Endothelial cell of umbilical vein (primary cell): ENCODE measurements around the gene FIGLA. TPM values are rescaled to one million over a fixed set of nuclear protein-coding genes. Genes with fewer than 3 reads are reported as not detected.

ENCODE experiments used
- BruUV-seq: library from RNA; stranded (reverse); fragments of 400-500 nt; replicated peaks from 2 replicates; lab custom pipeline; 2021; lab: Mats Ljungman, UMichigan
- CTCF ChIA-PET: fragments of 300-600, 350-600 bp; sonication (Branson Sonifier 250); formaldehyde crosslinking; loops from one replicate; lab custom pipeline; 2021; ENCODE audit warnings: antibody characterized with exemption, inconsistent platforms; lab: Charles Lee
- POLR2A ChIA-PET: fragments of 300-600, 350-600 bp; sonication (Branson Sonifier 250); formaldehyde crosslinking; loops from one replicate; lab custom pipeline; 2021; ENCODE audit warnings: antibody characterized with exemption, inconsistent platforms; lab: Charles Lee
- DNase-seq: peaks from one replicate; pipeline ENCODE4 v3.0.0-alpha.2; 2011; ENCODE audit warnings: low read depth, low spot score
- FAIRE-seq: peaks from 2 replicates; lab custom pipeline; 2011; peaks lifted over from hg19 to GRCh38; lab: Jason Lieb, UNC
- H2AFZ ChIP-seq: 2 replicates; pipeline ENCODE4 v1.6.0; 2012; ENCODE audit warnings: low read depth, low read length, control low read depth, inconsistent platforms
- H3K27ac ChIP-seq: 2 replicates; pipeline ENCODE4 v1.5.1; 2011; ENCODE audit warnings: low read depth, mild to moderate bottlenecking, control low read depth, low read length, moderate library complexity; ENCODE audit not compliant: insufficient read depth
- H3K27me3 ChIP-seq, 2 experiments: 2 replicates each; pipeline versions ENCODE4 v1.6.0 to v1.6.1; 2011; ENCODE audit warnings: low read length in 2 of 2, mixed read lengths in 1 of 2; ENCODE audit not compliant: control insufficient read depth in 2 of 2, insufficient read depth in 2 of 2
- H3K36me3 ChIP-seq, 2 experiments: 2 replicates in 1 of 2; 3 replicates in 1 of 2; pipeline ENCODE4 v1.5.1; 2011; ENCODE audit warnings: low read length in 2 of 2, mild to moderate bottlenecking in 1 of 2, moderate library complexity in 1 of 2; ENCODE audit not compliant: control insufficient read depth in 2 of 2, insufficient read depth in 2 of 2; ENCODE audit errors: extremely low read depth in 1 of 2
- H3K4me1 ChIP-seq: 3 replicates; pipeline ENCODE4 v1.5.1; 2011; ENCODE audit warnings: mild to moderate bottlenecking, low read length; ENCODE audit not compliant: control insufficient read depth, insufficient read depth; ENCODE audit errors: extremely low read depth
- H3K4me2 ChIP-seq: 2 replicates; pipeline ENCODE4 v1.6.1; 2011; ENCODE audit warnings: low read length, control low read depth, mixed read lengths; ENCODE audit not compliant: insufficient read depth
- H3K4me3 ChIP-seq, 3 experiments: fragments of 200-600 bp in 1 of 3; sonication (generic), shearing (Covaris generic) in 1 of 3; replicated peaks in 1 of 3; 2 replicates each; pipeline ENCODE4 v1.5.1; 2011 to 2016; ENCODE audit warnings: control low read depth in 3 of 3, low read length in 3 of 3, mild to moderate bottlenecking in 2 of 3, inconsistent platforms in 1 of 3, low read depth in 1 of 3, moderate library complexity in 1 of 3; ENCODE audit not compliant: insufficient read depth in 1 of 3
- H3K79me2 ChIP-seq: 2 replicates; pipeline ENCODE4 v1.6.0; 2012; ENCODE audit warnings: low read length, inconsistent platforms; ENCODE audit not compliant: control insufficient read depth, insufficient read depth
- H3K9ac ChIP-seq: replicated peaks from 2 replicates; pipeline ENCODE3; 2011; ENCODE audit warnings: low read length, control low read depth; ENCODE audit not compliant: insufficient read depth; ENCODE audit errors: extremely low read depth
- H3K9me1 ChIP-seq: replicated peaks from 3 replicates; pipeline ENCODE4 v1.6.0; 2011; ENCODE audit warnings: mild to moderate bottlenecking, low read length; ENCODE audit not compliant: control insufficient read depth, insufficient read depth; ENCODE audit errors: extremely low read depth
- H3K9me3 ChIP-seq: replicated peaks from 2 replicates; pipeline ENCODE4 v1.5.1; 2012; ENCODE audit warnings: low read length, inconsistent platforms; ENCODE audit not compliant: control insufficient read depth, insufficient read depth
- H4K20me1 ChIP-seq: replicated peaks from 2 replicates; pipeline ENCODE3; 2011; ENCODE audit warnings: mild to moderate bottlenecking, low read length; ENCODE audit not compliant: control insufficient read depth, insufficient read depth; ENCODE audit errors: extremely low read depth
- EZH2 ChIP-seq: IDR thresholded peaks from 2 replicates; pipeline ENCODE4 v1.6.1; 2012; ENCODE audit warnings: borderline replicate concordance, low read depth, mild to moderate bottlenecking, moderate library complexity, low read length, inconsistent platforms; ENCODE audit not compliant: severe bottlenecking
- FOS ChIP-seq: IDR thresholded peaks from 2 replicates; pipeline ENCODE4 v1.6.1; 2011; ENCODE audit warnings: mild to moderate bottlenecking, low read length, moderate library complexity, borderline replicate concordance; ENCODE audit not compliant: insufficient read depth
- GATA2 ChIP-seq: IDR thresholded peaks from 2 replicates; pipeline ENCODE4 v1.7.0; 2011; ENCODE audit warnings: low read depth, mild to moderate bottlenecking, moderate library complexity, mixed read lengths, low read length; ENCODE audit not compliant: insufficient read length, insufficient read depth
- JUN ChIP-seq: IDR thresholded peaks from 2 replicates; pipeline ENCODE4 v1.6.1; 2011; ENCODE audit warnings: borderline replicate concordance, low read depth; ENCODE audit not compliant: insufficient read length, insufficient read depth
- MYC ChIP-seq: IDR thresholded peaks from one replicate; pipeline ENCODE4 v1.6.1; 2011; ENCODE audit warnings: mild to moderate bottlenecking, low read depth, low read length
- POLR2A ChIP-seq: IDR thresholded peaks from 2 replicates; pipeline ENCODE4 v1.6.1; 2012; ENCODE audit warnings: low read depth, mild to moderate bottlenecking, control low read depth, low read length
- POLR2AphosphoS5 ChIP-seq: IDR thresholded peaks from 2 replicates; pipeline ENCODE4 v1.6.1; 2012; ENCODE audit warnings: low read depth, mild to moderate bottlenecking, control low read depth, low read length, moderate library complexity; ENCODE audit not compliant: insufficient read depth
- dilution Hi-C: fragments of 300-500 bp; cut with MboI; formaldehyde crosslinking; loops from one replicate; pipeline ENCODE4 v1.15.0; 2019; ENCODE audit warnings: low sequenced_read_pairs; ENCODE audit not compliant: extremely low pct_ligation_motif_present
- intact Hi-C: fragments of 100-400 bp; cut with micrococcal nuclease; formaldehyde crosslinking; loops from one replicate; pipeline ENCODE4 v1.10.0; 2022
- polyA plus RNA-seq, 4 experiments: library from polyadenylated mRNA; depleted of rRNA in 3 of 4; stranded (reverse) in 3 of 4; unstranded in 1 of 4; fragments of >200 nt; gene quantifications; 2 replicates each; pipeline versions ENCODE4 v1.2.1 to v1.2.3, GENCODE V29; 2011 to 2012; ENCODE audit warnings: missing spikeins in 1 of 4
- total RNA-seq: library from RNA; stranded (reverse); gene quantifications from 2 replicates; pipeline ENCODE4 v1.2.3, GENCODE V29; 2021
- TF ChIP-seq, protein P1 (sequence below), 2 donors: IDR thresholded peaks; 1 replicate in 1 of 2; 2 replicates in 1 of 2; pipeline ENCODE4 v1.5.1; 2011; ENCODE audit warnings: low read length in 2 of 2, mild to moderate bottlenecking in 2 of 2, moderate library complexity in 2 of 2, control low read depth in 1 of 2, inconsistent platforms in 1 of 2, low read depth in 1 of 2; ENCODE audit not compliant: insufficient read depth in 1 of 2; ENCODE audit errors: extremely low read depth in 1 of 2
- TF ChIP-seq, protein P2 (sequence below): IDR thresholded peaks from 2 replicates; pipeline ENCODE4 v1.6.1; 2011; ENCODE audit not compliant: insufficient read depth, insufficient read length

The FIGLA gene
- total and polyA plus RNA-seq, 2 donors (not counting 3 experiments of a cell fraction or from before 2014, with no cell fraction given): not detected

DNA sequence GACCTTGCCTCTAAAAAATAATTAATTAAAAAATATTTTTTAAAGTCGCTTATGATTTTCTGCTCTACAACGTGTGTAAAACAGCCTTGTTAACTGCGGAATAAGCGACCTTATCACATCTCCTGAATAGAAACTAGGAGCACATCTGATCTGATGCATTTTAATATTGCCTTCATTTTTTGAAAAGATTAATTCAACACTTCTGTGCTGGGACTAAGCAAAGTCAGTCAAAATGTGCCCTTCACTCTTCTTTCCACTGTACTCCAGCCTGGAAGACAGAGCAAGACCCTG lies 17.3 kb upstream of the FIGLA start:
- Histone ChIP-seq H3K36me3 (no peaks in the 10 kb centered on the region), H3K4me1 (no peaks in the 10 kb centered on the region), H3K9ac (no peak overlapping the region), H3K27ac (no peak overlapping the region), H3K4me3 (no peak overlapping the region), H3K9me1 (no peaks in the 10 kb centered on the region), H3K4me2 (no peak overlapping the region), H2AFZ (no peak overlapping the region), H4K20me1 (no peaks in the 10 kb centered on the region), H3K9me3 (no peaks in the 10 kb centered on the region), H3K27me3 (peaks cover 6 to 7% of the 10 kb centered on the region in 2 experiments), H3K79me2 (no peaks in the 10 kb centered on the region)
- intact Hi-C loops (no loop called here), dilution Hi-C loops (no loop called here)
- FAIRE-seq: no peak
- CTCF ChIA-PET: no interaction called here
- POLR2A ChIA-PET: no interaction called here
- TF ChIP-seq JUN (no peak), FOS (no peak), MYC (no peak), EZH2 (no peak), POLR2A (no peak), POLR2AphosphoS5 (no peak), GATA2 (no peak)
- TF ChIP-seq, protein P1, sequence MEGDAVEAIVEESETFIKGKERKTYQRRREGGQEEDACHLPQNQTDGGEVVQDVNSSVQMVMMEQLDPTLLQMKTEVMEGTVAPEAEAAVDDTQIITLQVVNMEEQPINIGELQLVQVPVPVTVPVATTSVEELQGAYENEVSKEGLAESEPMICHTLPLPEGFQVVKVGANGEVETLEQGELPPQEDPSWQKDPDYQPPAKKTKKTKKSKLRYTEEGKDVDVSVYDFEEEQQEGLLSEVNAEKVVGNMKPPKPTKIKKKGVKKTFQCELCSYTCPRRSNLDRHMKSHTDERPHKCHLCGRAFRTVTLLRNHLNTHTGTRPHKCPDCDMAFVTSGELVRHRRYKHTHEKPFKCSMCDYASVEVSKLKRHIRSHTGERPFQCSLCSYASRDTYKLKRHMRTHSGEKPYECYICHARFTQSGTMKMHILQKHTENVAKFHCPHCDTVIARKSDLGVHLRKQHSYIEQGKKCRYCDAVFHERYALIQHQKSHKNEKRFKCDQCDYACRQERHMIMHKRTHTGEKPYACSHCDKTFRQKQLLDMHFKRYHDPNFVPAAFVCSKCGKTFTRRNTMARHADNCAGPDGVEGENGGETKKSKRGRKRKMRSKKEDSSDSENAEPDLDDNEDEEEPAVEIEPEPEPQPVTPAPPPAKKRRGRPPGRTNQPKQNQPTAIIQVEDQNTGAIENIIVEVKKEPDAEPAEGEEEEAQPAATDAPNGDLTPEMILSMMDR (IDR thresholded peaks at IDR 0.05; ENCODE audit: extremely low read depth in 1 of 2, insufficient read depth in 1 of 2, low read depth in 1 of 2, low read length in 2 of 2): no peak
- TF ChIP-seq, protein P2, sequence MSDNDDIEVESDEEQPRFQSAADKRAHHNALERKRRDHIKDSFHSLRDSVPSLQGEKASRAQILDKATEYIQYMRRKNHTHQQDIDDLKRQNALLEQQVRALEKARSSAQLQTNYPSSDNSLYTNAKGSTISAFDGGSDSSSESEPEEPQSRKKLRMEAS: no peak
- BruUV-seq: no TSS peak
- no peak for DNase-seq
